AG10803 (cell line): ENCODE measurements around the gene AKAP12.
A peak's percentile ranks its signal among the peaks of the same experiment; 100 is the strongest.

Experiments used
- DNase-seq: peaks from one replicate; pipeline ENCODE4 v3.0.0; 2010; ENCODE audit warnings: low read depth
- H3K4me3 ChIP-seq: 2 replicates; pipeline ENCODE4 v1.5.1; 2011; ENCODE audit warnings: mild to moderate bottlenecking, low read length, control low read depth
- TF ChIP-seq, protein P1 (sequence below): conservative IDR thresholded peaks from 2 replicates; pipeline ENCODE4 v1.5.1; 2011; ENCODE audit warnings: mild to moderate bottlenecking, low read length, control low read depth, inconsistent platforms

Gene AKAP12

GRCh38 chr6:151390276-151390850 lies 150.6 kb downstream of the AKAP12 start:
- DNase-seq, result peak; percentile 99
- TF ChIP-seq, protein P1, sequence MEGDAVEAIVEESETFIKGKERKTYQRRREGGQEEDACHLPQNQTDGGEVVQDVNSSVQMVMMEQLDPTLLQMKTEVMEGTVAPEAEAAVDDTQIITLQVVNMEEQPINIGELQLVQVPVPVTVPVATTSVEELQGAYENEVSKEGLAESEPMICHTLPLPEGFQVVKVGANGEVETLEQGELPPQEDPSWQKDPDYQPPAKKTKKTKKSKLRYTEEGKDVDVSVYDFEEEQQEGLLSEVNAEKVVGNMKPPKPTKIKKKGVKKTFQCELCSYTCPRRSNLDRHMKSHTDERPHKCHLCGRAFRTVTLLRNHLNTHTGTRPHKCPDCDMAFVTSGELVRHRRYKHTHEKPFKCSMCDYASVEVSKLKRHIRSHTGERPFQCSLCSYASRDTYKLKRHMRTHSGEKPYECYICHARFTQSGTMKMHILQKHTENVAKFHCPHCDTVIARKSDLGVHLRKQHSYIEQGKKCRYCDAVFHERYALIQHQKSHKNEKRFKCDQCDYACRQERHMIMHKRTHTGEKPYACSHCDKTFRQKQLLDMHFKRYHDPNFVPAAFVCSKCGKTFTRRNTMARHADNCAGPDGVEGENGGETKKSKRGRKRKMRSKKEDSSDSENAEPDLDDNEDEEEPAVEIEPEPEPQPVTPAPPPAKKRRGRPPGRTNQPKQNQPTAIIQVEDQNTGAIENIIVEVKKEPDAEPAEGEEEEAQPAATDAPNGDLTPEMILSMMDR, result no peak
- H3K4me3 ChIP-seq, result peak overlapping the region; percentile 76

GRCh38 chr6:151390851-151391470 lies 151.2 kb downstream of the AKAP12 start:
- peak; percentile 57 for DNase-seq
- TF ChIP-seq, protein P1, result no peak
- peak overlapping the region; percentile 65 for H3K4me3 ChIP-seq

GRCh38 chr6:151391471-151392413 lies 152.0 kb downstream of the AKAP12 start, which contains the start of gene ZBTB2:
TSS of gene ZBTB2 (minus strand) at chr6:151391559. CDS start at chr6:151373637, 17,922 bp downstream.
- DNase-seq, result peak; percentile 71
- peak within 1 kb of the TSS; percentile 65 for H3K4me3 ChIP-seq
- TF ChIP-seq, protein P1, result no peak

- peak overlapping the region; percentile 65 for H3K4me3 ChIP-seq
- TF ChIP-seq, protein P1, result no peak
- DNase-seq, result no peak
Observed at GRCh38 chr6:151392427-151392826, 152.7 kb downstream of the AKAP12 start.

DNA sequence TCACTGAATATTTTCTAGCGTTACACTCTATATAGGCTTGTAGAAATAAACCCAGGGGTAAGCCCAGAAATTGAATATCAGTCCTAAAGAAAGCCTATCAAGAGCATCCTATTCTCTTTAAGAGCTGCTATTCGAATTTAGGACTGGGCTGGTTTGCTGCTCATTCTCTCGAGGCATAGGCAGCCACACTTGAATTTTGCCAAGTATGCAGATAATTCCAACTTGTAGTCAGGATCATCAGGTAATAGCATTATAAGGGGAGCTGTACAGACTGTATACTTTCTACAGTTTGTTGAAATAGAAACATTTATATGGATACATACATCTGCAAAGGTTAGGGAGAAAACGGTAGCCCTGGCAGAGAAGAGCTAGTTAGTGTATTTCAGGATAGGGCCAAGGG lies 153.6 kb downstream of the AKAP12 start:
- TF ChIP-seq, protein P1, result no peak
- DNase-seq, result no peak
- H3K4me3 ChIP-seq, result no peak overlapping the region

GRCh38 chr6:151399679-151400078 lies 159.9 kb downstream of the AKAP12 start:
- H3K4me3 ChIP-seq, result no peak overlapping the region
- TF ChIP-seq, protein P1, result no peak
- DNase-seq, result no peak
